A549 (cell line): ENCODE measurements around the gene MYEF2. TPM values are rescaled to one million over a fixed set of nuclear protein-coding genes. Genes with fewer than 3 reads are reported as not detected.

Source experiments
- ATAC-seq, 2 experiments: fragments of 200-7000 bp in 1 of 2; fragments of >200 bp in 1 of 2; cut with Nextera tagmentation in 1 of 2; cut with Tn5 transposase in 1 of 2; 3 replicates each; pipeline versions ENCODE4 v1.8.0 to v1.9.1; 2018 to 2020; ENCODE audit warnings: mild to moderate bottlenecking in 1 of 2, moderate library complexity in 1 of 2
- CTCF ChIA-PET: fragments of 300-600 bp; sonication (Branson Sonifier 250); formaldehyde crosslinking; extraction: SDS; loops from one replicate; lab custom pipeline; 2021; ENCODE audit warnings: antibody characterized with exemption, inconsistent platforms; lab: Yijun Ruan, JAX
- POLR2A ChIA-PET: fragments of 350-600 bp; formaldehyde crosslinking; extraction: SDS; loops from one replicate; lab custom pipeline; 2021; ENCODE audit warnings: antibody characterized with exemption, inconsistent platforms; lab: Yijun Ruan, JAX
- DNase-seq, 2 experiments: peaks; one replicate each; pipeline versions ENCODE4 v3.0.0 to v3.0.0-alpha.2; 2011 to 2016; ENCODE audit warnings: low read depth in 1 of 2, low spot score in 1 of 2
- FAIRE-seq: peaks from 2 replicates; lab custom pipeline; 2011; peaks lifted over from hg19 to GRCh38; lab: Jason Lieb, UNC
- H3K27ac ChIP-seq, 2 experiments: fragments of >200 bp; sonication (Bioruptor Twin); formaldehyde crosslinking; 3 replicates each; pipeline ENCODE4 v1.5.1; 2016 to 2017
- H3K4me1 ChIP-seq: fragments of >200 bp; sonication (Bioruptor Twin); formaldehyde crosslinking; 3 replicates; pipeline ENCODE4 v1.6.1; 2016
- H3K4me2 ChIP-seq: fragments of >200 bp; sonication (Bioruptor Twin); formaldehyde crosslinking; 3 replicates; pipeline ENCODE4 v1.6.1; 2016
- H3K4me3 ChIP-seq: fragments of >200 bp; sonication (Bioruptor Twin); formaldehyde crosslinking; 3 replicates; pipeline ENCODE4 v1.5.1; 2016
- H3K9me3 ChIP-seq: fragments of >200 bp; sonication (Bioruptor Twin); formaldehyde crosslinking; 3 replicates; pipeline ENCODE4 v1.6.1; 2016
- BHLHE40 ChIP-seq: IDR thresholded peaks from 2 replicates; pipeline ENCODE4 v1.6.1; 2012; ENCODE audit warnings: low read depth, low read length, inconsistent platforms
- CBX8 ChIP-seq: fragments of 200-600 bp; sonication (generic); IDR thresholded peaks from 2 replicates; pipeline ENCODE4 v1.6.1; 2016
- CTCF ChIP-seq: fragments of >200 bp; sonication (Bioruptor Twin); formaldehyde crosslinking; IDR thresholded peaks from 3 replicates; pipeline ENCODE4 v1.5.1; 2016
- EHF ChIP-seq: fragments of 250-450 bp; sonication (Bioruptor Pico); IDR thresholded peaks from 2 replicates; pipeline ENCODE4 v1.5.0; 2020; ENCODE audit warnings: mild to moderate bottlenecking
- FOSB ChIP-seq: fragments of 250-450 bp; sonication (Bioruptor Pico); IDR thresholded peaks from 2 replicates; pipeline ENCODE4 v1.5.0; 2020; ENCODE audit warnings: mild to moderate bottlenecking, moderate library complexity
- FOSL2 ChIP-seq, 2 experiments: fragments of 450-650 bp in 1 of 2; fragments of >200 bp in 1 of 2; sonication (Bioruptor Twin) in 1 of 2; formaldehyde crosslinking; IDR thresholded peaks; 2 replicates each; pipeline versions ENCODE4 v1.5.0 to v1.6.1; 2016 to 2020; ENCODE audit warnings: mild to moderate bottlenecking in 1 of 2, moderate library complexity in 1 of 2
- FOXS1 ChIP-seq: fragments of 250-450 bp; sonication (Bioruptor Pico); IDR thresholded peaks from 2 replicates; pipeline ENCODE4 v1.5.0; 2020; ENCODE audit warnings: mild to moderate bottlenecking, moderate library complexity
- HDAC2 ChIP-seq: fragments of 200-600 bp; sonication (generic); IDR thresholded peaks from 2 replicates; pipeline ENCODE4 v1.6.1; 2016
- HEYL ChIP-seq: fragments of 250-450 bp; sonication (Bioruptor Pico); IDR thresholded peaks from 2 replicates; pipeline ENCODE4 v1.8.0; 2021; ENCODE audit warnings: mild to moderate bottlenecking, moderate library complexity
- HOXB13 ChIP-seq: fragments of 250-450 bp; sonication (Bioruptor Pico); IDR thresholded peaks from 2 replicates; pipeline ENCODE4 v1.5.0; 2020; ENCODE audit warnings: low read depth, mild to moderate bottlenecking, moderate library complexity
- JUNB ChIP-seq: fragments of >200 bp; sonication (Bioruptor Twin); formaldehyde crosslinking; IDR thresholded peaks from 2 replicates; pipeline ENCODE4 v1.6.1; 2016
- KDM5A ChIP-seq: fragments of 200-600 bp; sonication (generic); IDR thresholded peaks from 2 replicates; pipeline ENCODE4 v1.6.1; 2016; ENCODE audit warnings: antibody characterized with exemption, mild to moderate bottlenecking
- MAFK ChIP-seq: fragments of 450-650 bp; IDR thresholded peaks from 2 replicates; pipeline ENCODE4 v1.6.1; 2014; ENCODE audit not compliant: partially characterized antibody
- NFE2L2 ChIP-seq: fragments of 150-350 bp; conservative IDR thresholded peaks from 2 replicates; pipeline ENCODE4 v1.6.1; 2014; ENCODE audit warnings: low read length
- PHF8 ChIP-seq: fragments of 200-600 bp; sonication (generic); IDR thresholded peaks from 2 replicates; pipeline ENCODE4 v1.6.1; 2016; ENCODE audit warnings: low read depth, mild to moderate bottlenecking, antibody characterized with exemption, moderate library complexity, borderline replicate concordance
- POLR2AphosphoS2 ChIP-seq: conservative IDR thresholded peaks from 2 replicates; pipeline ENCODE4 v1.6.1; 2012; ENCODE audit warnings: low read length, improper control_type of control experiment, inconsistent platforms
- RAD21 ChIP-seq, 2 experiments: fragments of >200 bp in 1 of 2; sonication (Bioruptor Twin) in 1 of 2; formaldehyde crosslinking in 1 of 2; IDR thresholded peaks in 1 of 2; conservative IDR thresholded peaks in 1 of 2; 2 replicates in 1 of 2; 3 replicates in 1 of 2; pipeline ENCODE4 v1.6.1; 2012 to 2018; ENCODE audit warnings: inconsistent platforms in 1 of 2
- RARB ChIP-seq: fragments of 250-450 bp; sonication (Bioruptor Pico); IDR thresholded peaks from 2 replicates; pipeline ENCODE4 v1.8.0; 2021; ENCODE audit warnings: mild to moderate bottlenecking, moderate library complexity
- RCOR1 ChIP-seq: fragments of 150-350 bp; IDR thresholded peaks from 2 replicates; pipeline ENCODE4 v1.6.1; 2014; ENCODE audit warnings: antibody characterized with exemption, low read length, low read depth
- REST ChIP-seq: fragments of 200-600 bp; sonication (generic); IDR thresholded peaks from 2 replicates; pipeline ENCODE4 v1.6.1; 2016; ENCODE audit warnings: antibody characterized with exemption, mild to moderate bottlenecking, moderate library complexity
- RFX5 ChIP-seq: fragments of 450-650 bp; IDR thresholded peaks from 2 replicates; pipeline ENCODE4 v1.7.1; 2014; ENCODE audit warnings: antibody characterized with exemption, mild to moderate bottlenecking, moderate library complexity
- RNF2 ChIP-seq: fragments of 200-600 bp; sonication (generic); IDR thresholded peaks from 2 replicates; pipeline ENCODE4 v1.6.1; 2016; ENCODE audit warnings: low read depth, mild to moderate bottlenecking, antibody characterized with exemption, moderate library complexity, borderline replicate concordance
- SMC3 ChIP-seq: fragments of >200 bp; sonication (Bioruptor Twin); formaldehyde crosslinking; IDR thresholded peaks from 3 replicates; pipeline ENCODE4 v1.6.1; 2018; ENCODE audit warnings: inconsistent platforms
- SREBF2 ChIP-seq: fragments of 450-650 bp; IDR thresholded peaks from 2 replicates; pipeline ENCODE4 v1.6.1; 2014; ENCODE audit warnings: mild to moderate bottlenecking, moderate library complexity
- TP53 ChIP-seq: fragments of 250-450 bp; sonication (Bioruptor Pico); IDR thresholded peaks from 2 replicates; pipeline ENCODE4 v1.5.0; 2021; ENCODE audit warnings: mild to moderate bottlenecking, moderate library complexity
- ZC3H11A ChIP-seq: fragments of 450-650 bp; IDR thresholded peaks from 2 replicates; pipeline ENCODE4 v1.6.1; 2014; ENCODE audit warnings: antibody characterized with exemption, mild to moderate bottlenecking
- ZSCAN20 ChIP-seq: fragments of 250-450 bp; sonication (Bioruptor Pico); IDR thresholded peaks from 2 replicates; pipeline ENCODE4 v1.8.0; 2022; ENCODE audit warnings: mild to moderate bottlenecking, moderate library complexity
- WGBS: methylation state at CpG from one replicate; pipeline ENCODE4 v1.1.6; 2017; ENCODE audit errors: missing lambda C conversion rate; 5-methylcytosine and 5-hydroxymethylcytosine counted together
- polyA plus RNA-seq, 4 experiments: library from polyadenylated mRNA; depleted of rRNA in 3 of 4; stranded (reverse); fragments of >200 nt; fragmentation: RNase III in 1 of 4; extraction: RNeasy Plus Mini Kit Qiagen cat#74134 plus additional on column Dnase treatment in 1 of 4; gene quantifications; 2 replicates in 3 of 4; 3 replicates in 1 of 4; pipeline ENCODE4 v1.2.3, GENCODE V29; 2011 to 2017

Gene MYEF2
- polyA plus RNA-seq, 2 of the 4 experiments (the other 2 are of a cell fraction): 50.0 to 56.1 TPM

- Histone ChIP-seq H3K27ac (no peak overlapping the region), H3K9me3 (no peaks in the 10 kb centered on the region), H3K4me3 (no peak overlapping the region)
- POLR2A ChIA-PET: no interaction called here
- TF ChIP-seq RAD21 (conservative IDR thresholded peaks at IDR 0.05 in 1 of 2, IDR thresholded peaks at IDR 0.05 in 1 of 2) (no peak), RFX5 (no peak), RCOR1 (no peak), KDM5A (no peak), FOSB (no peak), ZC3H11A (no peak), HDAC2 (no peak), NFE2L2 (no peak), MAFK (no peak), SMC3 (no peak), CTCF (no peak), FOXS1 (CRISPR knock-in tag) (no peak)
- TF ChIP-seq, all 56 proteins: peak for 0
- no peak for DNase-seq
- no peak overlapping the region for H3K4me2 ChIP-seq
- ATAC-seq: no peak
- no peaks in the 10 kb centered on the region for H3K4me1 ChIP-seq
- 57% methylated on average over 3 of the region's 3 CpGs for WGBS
- CTCF ChIA-PET: no interaction called here
- no peak for FAIRE-seq
These were observed 8.2 kb upstream of the MYEF2 start for GRCh38 chr15:48186271-48186670.

GRCh38 chr15:48185529-48185928 lies 7.4 kb upstream of the MYEF2 start:
- CTCF ChIA-PET: no interaction called here
- no peak for DNase-seq
- no peak for FAIRE-seq
- no peaks in the 10 kb centered on the region for H3K4me1 ChIP-seq
- no peak for ATAC-seq
- WGBS: 9% methylated on average over 3 of the region's 3 CpGs
- no peak overlapping the region for H3K27ac ChIP-seq
- H3K9me3 ChIP-seq: no peaks in the 10 kb centered on the region
- no peak overlapping the region for H3K4me3 ChIP-seq
- TF ChIP-seq HEYL (no peak), CBX8 (no peak)
- POLR2A ChIA-PET: no interaction called here
- no peak overlapping the region for H3K4me2 ChIP-seq

GRCh38 chr15:48182749-48183148 lies 4.7 kb upstream of the MYEF2 start:
- TF ChIP-seq SREBF2: no peak
- no peak for TF ChIP-seq JUNB
- peak; percentile 52 for TF ChIP-seq MAFK
- no peaks in the 10 kb centered on the region for H3K9me3 ChIP-seq
- H3K4me1 ChIP-seq: no peaks in the 10 kb centered on the region
- FAIRE-seq: no peak
- ChIA-PET CTCF (no interaction called here), POLR2A (no interaction called here)
- H3K27ac ChIP-seq: no peak overlapping the region
- no peak for DNase-seq
- WGBS: 33% methylated on average over 2 of the region's 2 CpGs
- ATAC-seq: no peak
- H3K4me2 ChIP-seq: no peak overlapping the region
- no peak overlapping the region for H3K4me3 ChIP-seq

- peak overlapping the region; percentile 84 for H3K4me3 ChIP-seq
- ATAC-seq (no peak), FAIRE-seq (no peak), DNase-seq (no peak)
- POLR2A ChIA-PET: no interaction called here
- WGBS: 96% methylated on average over 1 of the region's 1 CpG
- CTCF ChIA-PET: interaction anchor here (1.2 kb wide), 1 partner anchor 107 kb away, joined by 4 read pairs; no protein-coding TSS in a partner anchor
- H3K27ac ChIP-seq: peak overlapping the region; percentile 94 to 100
- H3K9me3 ChIP-seq: no peaks in the 10 kb centered on the region
- peaks cover 11% of the 10 kb centered on the region; the same call in 2 of the 3 replicates for H3K4me1 ChIP-seq
- peak overlapping the region; percentile 70 for H3K4me2 ChIP-seq
- TF ChIP-seq FOXS1 (CRISPR knock-in tag) (no peak), PHF8 (no peak), HDAC2 (no peak), REST (no peak), FOSL2 (IDR thresholded peaks at IDR 0.05) (no peak), FOSL2 (CRISPR knock-in tag; IDR thresholded peaks at IDR 0.05) (no peak), HEYL (no peak), ZSCAN20 (no peak), ZC3H11A (no peak), HOXB13 (CRISPR knock-in tag) (no peak), RNF2 (no peak), SMC3 (no peak), POLR2AphosphoS2 (no peak), JUNB (no peak), TP53 (CRISPR knock-in tag) (no peak), BHLHE40 (no peak), RARB (CRISPR knock-in tag) (no peak), EHF (CRISPR knock-in tag) (no peak)
These were observed 495 bp upstream of the MYEF2 start for GRCh38 chr15:48178648-48178931.
